UCSD-AML1 (cell line): Measurements from ENCODE around the gene ADIPOR2.
"Not testable (repeated sequence)": the region's sequence is repeated elsewhere in the genome, so short reads cannot be mapped to it uniquely, and the experiment has no call there.

ENCODE experiments used
- DNase-seq: peaks from one replicate; lab custom pipeline; 2025; ENCODE audit not compliant: unreplicated experiment; lab: John Stamatoyannopoulos, UW

Gene ADIPOR2

GRCh38 chr12:1663440-1664132 lies 27.3 kb upstream of the ADIPOR2 start:
- no peak for DNase-seq

DNA sequence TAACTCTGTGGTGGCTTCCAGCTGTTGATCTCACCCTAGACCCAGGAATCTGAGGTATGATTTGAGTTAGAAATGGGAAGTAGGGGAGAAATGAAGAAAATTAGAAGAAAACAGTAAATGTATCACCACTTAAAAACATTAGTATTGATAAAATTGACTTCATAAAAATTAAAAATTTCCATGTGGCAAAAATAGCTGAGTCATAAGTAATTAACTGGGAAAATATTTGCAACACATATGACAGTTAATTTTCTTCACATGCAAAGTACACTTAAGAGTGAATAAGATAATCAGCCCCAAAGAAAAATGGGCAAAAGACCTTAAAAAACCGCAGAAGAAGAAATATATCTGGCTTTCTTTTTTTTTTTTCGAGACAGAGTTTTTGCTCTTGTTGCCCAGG lies 25.5 kb upstream of the ADIPOR2 start:
- no peak for DNase-seq

DNA sequence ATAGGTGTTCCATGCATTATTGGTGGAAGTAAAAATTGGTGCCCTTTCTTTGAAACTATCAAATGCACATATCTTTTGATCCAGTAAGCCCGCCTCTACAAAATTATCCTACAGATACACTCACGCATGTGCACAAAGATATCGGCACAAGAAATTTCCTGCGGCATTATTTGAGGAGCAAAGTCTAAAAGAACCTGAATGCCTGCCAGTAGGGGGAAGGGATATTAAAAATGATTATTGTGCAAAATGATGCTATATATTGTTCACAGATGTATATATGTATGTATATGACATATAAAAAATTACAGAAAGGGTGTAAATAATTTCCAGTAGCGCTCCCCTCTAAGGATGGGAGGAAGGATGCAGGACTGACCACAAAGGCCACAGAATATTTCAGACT lies 24.7 kb upstream of the ADIPOR2 start:
- DNase-seq, result no peak

- DNase-seq, result no peak
These were observed 24.1 kb upstream of the ADIPOR2 start for GRCh38 chr12:1666685-1667162.

- DNase-seq, result no peak
These were observed 21.9 kb upstream of the ADIPOR2 start for GRCh38 chr12:1668833-1669543.

DNA sequence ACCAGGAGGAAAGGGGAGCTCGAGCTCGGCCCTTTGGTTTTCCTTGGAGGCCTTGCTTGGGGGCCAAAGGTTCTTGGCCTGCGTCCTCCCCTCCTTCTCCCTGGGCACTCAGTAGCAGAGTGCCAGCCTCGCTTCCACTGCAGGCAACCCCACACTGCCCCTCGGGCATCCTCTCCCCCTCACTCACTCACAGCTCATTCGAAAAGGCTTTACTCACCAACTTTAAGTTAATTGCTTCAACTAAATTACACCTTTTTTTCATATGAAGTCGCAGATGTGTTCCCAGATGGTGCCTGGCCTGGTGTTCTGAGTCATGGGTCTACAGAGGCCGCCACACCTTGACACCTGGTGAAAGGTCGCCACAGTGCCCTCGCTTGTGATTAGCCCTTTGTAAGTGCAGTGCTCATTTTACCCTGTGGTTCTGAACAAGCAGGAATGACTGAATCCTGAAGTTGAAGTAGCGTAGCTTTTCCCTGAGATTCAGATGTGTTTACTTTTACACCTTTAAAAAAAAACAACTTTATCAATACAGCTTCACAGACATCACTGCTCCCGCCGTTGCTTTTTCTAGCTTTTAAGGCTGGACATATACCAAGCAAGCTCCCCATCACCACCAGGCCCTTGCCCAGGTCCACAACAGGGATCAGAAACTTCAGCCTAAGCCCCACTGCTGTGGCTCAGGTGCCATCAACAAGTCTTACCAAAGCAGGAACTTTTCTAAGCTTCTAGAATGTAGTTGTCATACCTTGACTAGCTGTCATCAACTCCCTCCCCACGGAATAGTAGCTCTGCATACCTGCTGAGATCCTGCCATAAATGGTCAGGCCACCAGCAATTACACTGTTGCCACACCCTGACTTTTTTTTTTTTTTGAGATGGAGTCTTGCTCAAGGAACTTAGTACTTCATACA lies 20.3 kb upstream of the ADIPOR2 start:
- no peak for DNase-seq

DNA sequence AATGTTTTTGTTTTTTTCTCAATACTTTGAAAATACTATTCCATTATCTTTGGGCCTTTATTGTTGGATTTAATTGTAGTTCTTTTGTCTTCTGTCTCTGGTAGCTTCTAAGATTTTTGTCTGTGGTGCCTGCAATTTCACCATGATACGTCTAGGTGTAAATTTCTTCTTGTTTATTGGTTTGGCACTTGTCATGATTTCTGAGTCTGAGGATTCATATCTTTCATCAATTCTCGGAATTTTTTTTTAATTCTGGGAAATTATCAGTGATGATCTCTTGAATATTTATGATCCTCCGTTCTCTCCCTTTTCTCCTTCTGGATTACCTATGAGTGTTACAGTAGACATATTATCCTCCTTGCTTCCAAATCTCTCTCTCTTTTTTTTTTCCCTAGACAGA lies 14.8 kb upstream of the ADIPOR2 start:
- no peak for DNase-seq

GRCh38 chr12:1680804-1681492 lies 9.9 kb upstream of the ADIPOR2 start:
- DNase-seq, result no peak

DNA sequence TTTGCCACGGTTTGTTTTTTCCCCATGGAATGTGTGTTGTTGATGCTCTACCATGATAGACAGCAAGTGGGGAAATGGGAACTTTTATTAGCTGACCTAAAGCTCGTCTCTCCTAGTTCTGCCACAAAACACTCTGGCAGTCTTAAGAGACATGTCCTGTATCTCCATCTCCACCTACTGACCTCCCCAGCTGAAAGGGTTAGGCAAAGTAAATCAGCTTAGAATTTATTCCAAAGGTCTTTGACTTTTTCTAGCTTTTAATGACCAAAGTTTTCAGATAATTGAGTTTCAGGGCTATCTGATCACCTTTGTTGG lies 9.4 kb upstream of the ADIPOR2 start:
- no peak for DNase-seq

DNA sequence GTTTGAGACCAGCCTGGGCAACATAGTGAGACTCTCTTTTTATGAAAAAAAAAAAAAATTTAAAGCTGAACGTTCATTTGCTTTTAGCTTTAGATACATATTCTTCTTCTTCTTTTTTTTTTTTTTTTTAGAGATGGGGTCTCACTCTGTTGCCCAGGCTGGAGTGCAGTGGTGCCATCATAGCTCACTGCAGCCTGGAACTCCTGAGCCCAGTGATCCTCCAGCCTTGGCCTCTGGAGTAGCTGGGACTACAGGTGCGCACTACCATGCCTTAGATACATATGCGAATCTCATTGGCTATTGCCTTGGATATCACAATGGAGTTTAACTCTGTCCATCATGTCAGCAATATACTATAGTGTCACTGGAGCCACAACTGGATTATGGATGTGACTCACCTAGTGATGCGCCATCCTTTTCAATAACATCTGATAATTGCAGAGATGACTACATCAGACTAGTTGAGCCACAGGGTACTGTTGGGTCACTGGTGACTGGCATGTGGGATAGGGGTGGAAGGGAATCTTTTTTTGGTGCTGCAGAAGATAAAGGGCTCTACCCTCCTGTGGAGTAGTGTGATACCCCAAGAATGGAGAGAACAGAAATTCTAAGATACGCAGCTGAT lies 2.7 kb upstream of the ADIPOR2 start:
- no peak for DNase-seq

- DNase-seq, result no peak
These were observed 495 bp downstream of the ADIPOR2 start for GRCh38 chr12:1691123-1692007.

DNA sequence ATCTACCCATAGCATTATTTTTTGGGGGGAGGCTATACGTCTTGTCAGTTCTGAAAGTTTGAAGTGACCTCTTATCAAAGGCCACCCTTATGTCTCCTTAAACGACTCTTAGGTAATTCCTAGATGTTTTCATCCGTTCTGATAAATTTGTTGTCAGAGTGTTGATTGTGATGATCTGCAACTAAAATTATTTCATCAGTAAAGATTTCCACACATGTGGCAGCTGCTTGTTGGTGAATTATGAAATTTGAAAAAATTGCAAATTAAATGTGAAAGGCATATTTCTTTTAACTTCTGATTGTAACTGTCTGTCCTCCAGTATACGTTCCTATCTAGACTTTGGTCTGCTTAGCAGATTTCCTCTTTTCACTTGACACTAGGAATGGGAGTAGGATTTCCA lies 1.4 kb downstream of the ADIPOR2 start:
- DNase-seq, result no peak

DNA sequence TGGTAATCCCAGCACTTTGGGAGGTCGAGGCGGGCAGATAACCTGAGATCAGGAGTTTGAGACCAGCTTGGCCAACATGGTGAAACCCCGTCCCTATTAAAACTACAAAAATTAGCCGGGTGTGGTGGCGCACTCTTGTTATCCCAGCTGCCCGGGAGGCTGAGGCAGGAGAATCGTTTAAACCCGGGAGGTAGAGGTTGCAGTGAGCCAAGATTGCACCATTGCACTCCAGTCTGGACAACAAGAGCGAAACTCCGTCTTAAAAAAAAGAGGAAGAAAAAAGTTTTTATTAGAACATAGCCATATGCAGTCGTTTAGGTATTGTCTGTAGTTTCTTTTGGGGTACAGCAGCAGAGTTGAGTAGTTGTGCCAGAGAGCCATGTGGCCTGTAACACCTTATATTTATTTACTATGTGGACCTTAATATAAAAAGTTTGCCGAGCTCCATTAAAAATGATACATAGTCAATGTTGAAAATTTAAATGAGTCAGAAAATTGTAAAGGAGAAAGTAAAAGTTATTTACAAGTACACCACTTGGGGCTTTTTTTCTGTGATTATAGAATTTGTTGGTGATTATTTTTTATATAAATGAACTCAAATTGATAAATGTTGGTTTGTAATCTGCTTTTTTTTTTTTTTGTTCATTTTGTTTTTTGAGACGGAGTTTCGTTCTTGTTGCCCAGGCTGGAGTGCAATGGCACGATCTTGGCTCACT lies 2.2 kb downstream of the ADIPOR2 start:
- DNase-seq, result no peak

DNA sequence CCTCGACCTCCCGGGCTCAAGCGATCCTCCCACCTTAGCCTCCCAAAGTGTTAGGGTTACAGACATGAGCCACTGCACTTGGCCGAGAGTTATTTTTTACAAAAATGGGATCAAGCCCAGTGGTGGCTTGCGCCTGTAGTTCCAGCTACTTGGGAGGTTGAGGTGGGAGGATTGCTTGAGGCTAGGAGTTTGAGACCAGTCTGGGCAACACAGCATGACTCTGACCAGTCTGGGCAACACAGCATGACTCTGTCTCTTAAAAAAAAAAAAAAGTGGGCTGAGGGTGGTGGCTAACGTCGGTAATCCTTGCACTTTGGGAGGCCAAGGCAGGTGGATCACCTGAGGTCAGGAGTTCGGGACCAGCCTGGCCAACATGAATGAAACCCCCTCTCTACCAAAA lies 4.2 kb downstream of the ADIPOR2 start:
- not testable (repeated sequence) for DNase-seq

DNA sequence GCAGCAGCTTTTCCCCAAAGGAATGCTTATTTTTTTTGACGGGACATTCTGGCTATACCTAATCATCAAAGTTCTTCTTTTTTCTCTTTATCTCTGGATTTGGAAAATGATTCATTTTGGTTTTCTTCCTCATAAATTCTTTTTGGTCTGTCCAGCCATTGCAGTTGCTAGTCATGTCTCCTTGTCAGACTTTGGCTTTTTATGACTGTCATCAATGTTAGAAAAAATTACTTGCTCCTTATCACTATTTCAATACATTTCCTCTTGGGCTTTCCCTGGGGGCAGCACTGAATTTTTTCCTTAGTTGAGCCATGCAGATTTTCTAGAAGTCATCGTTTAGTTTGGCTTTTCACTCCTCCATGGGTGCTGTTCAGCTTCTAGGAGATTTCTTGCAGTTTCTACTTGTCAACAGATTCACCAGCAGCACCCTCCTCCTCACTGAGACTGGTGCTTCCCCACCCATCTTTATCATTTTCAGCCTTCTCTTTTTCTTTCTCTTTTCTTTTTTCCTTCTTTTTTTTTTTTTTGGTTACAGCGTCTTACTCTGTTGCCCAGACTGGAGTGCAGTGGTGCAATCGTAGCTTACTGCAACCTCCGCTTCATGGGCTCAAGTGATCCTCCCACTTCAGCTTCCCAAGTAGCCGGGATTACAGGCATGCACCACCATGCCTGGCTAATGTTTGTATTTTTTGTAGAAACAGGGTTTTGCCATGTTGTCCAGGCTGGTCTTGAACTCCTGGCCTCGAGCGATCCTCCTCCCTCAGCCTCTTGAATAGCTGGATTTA lies 5.2 kb downstream of the ADIPOR2 start:
- no peak for DNase-seq

- no peak for DNase-seq
These were observed 5.9 kb downstream of the ADIPOR2 start for GRCh38 chr12:1696800-1697199.

- DNase-seq, result no peak
These were observed 6.4 kb downstream of the ADIPOR2 start for GRCh38 chr12:1697271-1697670.

DNA sequence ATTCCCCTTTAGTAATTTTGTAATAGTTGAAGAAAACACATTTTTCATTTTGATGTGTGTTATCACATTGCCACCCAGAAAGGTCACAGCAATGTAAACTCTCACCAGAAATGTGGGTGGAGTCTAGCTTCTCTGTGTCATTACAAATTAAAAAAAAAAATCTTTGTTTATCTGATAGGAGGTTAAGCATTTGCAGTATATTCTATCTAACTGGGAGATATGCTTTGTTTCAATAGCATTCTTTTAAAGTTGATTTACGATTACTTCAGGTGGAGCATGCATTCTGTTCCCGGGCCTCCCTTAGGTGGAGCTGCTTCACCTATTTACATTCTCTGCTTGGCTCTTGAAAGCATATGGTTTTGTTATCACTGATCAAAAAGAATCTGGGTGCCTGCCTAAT lies 7.8 kb downstream of the ADIPOR2 start:
- no peak for DNase-seq
